Measurements from ENCODE around the gene ABCA7. TPM values are rescaled to one million over a fixed set of nuclear protein-coding genes. Genes with fewer than 3 reads are reported as not detected.

Gene ABCA7
- total RNA-seq, 6 experiments from 2014 or later, result 4.8 to 14.6 (median 9.1) TPM

- no peak overlapping the region for H3K27ac ChIP-seq
- H3K36me3 ChIP-seq, result peaks cover 0 to 47% (median 19%) of the 10 kb centered on the region in 4 donors
- TF ChIP-seq POLR2A (IDR thresholded peaks at IDR 0.05) (no peak), CTCF (IDR thresholded peaks at IDR 0.05) (no peak)
- 80% methylated on average over 1 of the region's 18 CpGs for WGBS (ENCODE audit: insufficient coverage, low coverage, low lambda C conversion rate, missing lambda C conversion rate)
- H3K9me3 ChIP-seq, result no peaks in the 10 kb centered on the region
- ATAC-seq, result no peak
- peak in 1 of 3 donors; percentile 23 for DNase-seq
- H3K4me3 ChIP-seq, result no peak overlapping the region
- peaks cover 0 to 15% (median 4%) of the 10 kb centered on the region in 4 donors for H3K4me1 ChIP-seq
- intact Hi-C loops (cut with DNase I), result no loop called here
- H3K27me3 ChIP-seq, result no peaks in the 10 kb centered on the region
Measured at GRCh38 chr19:1012334-1012733, 27.6 kb upstream of the ABCA7 start.

DNA sequence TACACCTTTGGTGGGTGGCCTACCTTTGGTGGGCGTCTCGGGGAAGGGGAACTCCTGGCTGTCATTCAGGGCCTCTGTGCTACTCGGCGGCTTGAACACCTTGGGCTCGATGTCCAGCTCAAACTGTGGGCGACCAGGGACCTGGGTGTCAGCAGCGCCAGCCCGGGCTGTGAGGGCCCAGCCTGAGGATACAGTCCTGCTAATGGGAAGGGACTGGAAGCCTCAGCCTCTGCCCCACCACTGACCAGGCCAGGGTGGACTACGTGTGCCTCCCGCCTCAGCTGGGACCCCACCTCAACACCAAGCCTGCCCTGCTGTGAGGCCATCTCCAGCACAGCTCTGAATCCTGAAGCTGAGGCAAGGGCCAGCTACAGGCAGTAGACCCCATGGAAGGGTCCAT, 26.7 kb upstream of the ABCA7 start:
- H3K4me1 ChIP-seq, result peaks cover 0 to 24% (median 8%) of the 10 kb centered on the region in 4 donors
- no peak for ATAC-seq
- no peaks in the 10 kb centered on the region for H3K9me3 ChIP-seq
- H3K4me3 ChIP-seq, result no peak overlapping the region
- H3K27me3 ChIP-seq, result no peaks in the 10 kb centered on the region
- H3K27ac ChIP-seq, result no peak overlapping the region
- DNase-seq, result no peak
- H3K36me3 ChIP-seq, result peaks cover 0 to 47% (median 19%) of the 10 kb centered on the region in 4 donors
- TF ChIP-seq POLR2A (IDR thresholded peaks at IDR 0.05) (no peak), CTCF (IDR thresholded peaks at IDR 0.05) (no peak)
- no CpG with 5 or more reads among the region's 10 CpGs for WGBS (ENCODE audit: insufficient coverage, low coverage, low lambda C conversion rate, missing lambda C conversion rate)
- intact Hi-C loops (cut with DNase I), result no loop called here

GRCh38 chr19:1014161-1015060, 25.5 kb upstream of the ABCA7 start:
- H3K36me3 ChIP-seq, result peaks cover 0 to 44% (median 19%) of the 10 kb centered on the region in 4 donors
- intact Hi-C loops (cut with DNase I), result no loop called here
- ATAC-seq (no peak), DNase-seq (no peak)
- no peak overlapping the region for H3K27ac ChIP-seq
- H3K4me1 ChIP-seq, result peaks cover 0 to 35% (median 11%) of the 10 kb centered on the region in 4 donors
- H3K9me3 ChIP-seq, result no peaks in the 10 kb centered on the region
- H3K27me3 ChIP-seq, result no peaks in the 10 kb centered on the region
- H3K4me3 ChIP-seq, result no peak overlapping the region
- WGBS (ENCODE audit: insufficient coverage, low coverage, low lambda C conversion rate, missing lambda C conversion rate), result 98% methylated on average over 8 of the region's 49 CpGs
- TF ChIP-seq POLR2A (IDR thresholded peaks at IDR 0.05) (no peak), CTCF (IDR thresholded peaks at IDR 0.05) (no peak)

GRCh38 chr19:1015061-1015781, 24.7 kb upstream of the ABCA7 start:
- H3K4me3 ChIP-seq, result no peak overlapping the region
- peaks cover 0 to 37% (median 16%) of the 10 kb centered on the region in 4 donors for H3K36me3 ChIP-seq
- no CpG with 5 or more reads among the region's 29 CpGs for WGBS (ENCODE audit: insufficient coverage, low coverage, low lambda C conversion rate, missing lambda C conversion rate)

More at GRCh38 chr19:1015061-1015781, 24.7 kb upstream of the ABCA7 start:
- ATAC-seq, result no peak
- no peaks in the 10 kb centered on the region for H3K9me3 ChIP-seq
- no peak overlapping the region for H3K27ac ChIP-seq
- no peak for TF ChIP-seq POLR2A (IDR thresholded peaks at IDR 0.05)
- peaks cover 0 to 40% (median 11%) of the 10 kb centered on the region in 4 donors for H3K4me1 ChIP-seq
- H3K27me3 ChIP-seq, result no peaks in the 10 kb centered on the region
- peak in 1 of 3 donors; percentile 19 for DNase-seq
- intact Hi-C loops (cut with DNase I), result no loop called here

Measured in right lobe of liver (tissue), 6 donors.